ENCODE measurements around the gene PRMT7. TPM values are rescaled to one million over a fixed set of nuclear protein-coding genes. Genes with fewer than 3 reads are reported as not detected.

Gene PRMT7
- total RNA-seq, 1 experiment from 2014 or later = 46.4 TPM

- H3K4me1 ChIP-seq (ENCODE audit: insufficient read depth, low read length) = no peaks in the 10 kb centered on the region
- no peak overlapping the region for H3K4me3 ChIP-seq (ENCODE audit: low read length)
- ChIA-PET POLR2A (ENCODE audit: unreplicated experiment) (no interaction called here), CTCF (no interaction called here)
- intact Hi-C loops (cut with micrococcal nuclease) = no loop called here
- no peaks in the 10 kb centered on the region for H3K9me2 ChIP-seq (replicated peaks; ENCODE audit: low read length)
- H3F3A ChIP-seq (ENCODE audit: low read length, unreplicated experiment) = no peaks in the 10 kb centered on the region
- no peaks in the 10 kb centered on the region for H4K20me1 ChIP-seq (ENCODE audit: low read length)
- H3K36me3 ChIP-seq (ENCODE audit: low read depth, low read length) = no peaks in the 10 kb centered on the region
- H3K27ac ChIP-seq (ENCODE audit: low read length) = no peak overlapping the region
- ATAC-seq = no peak
- H3K27me3 ChIP-seq (ENCODE audit: low read length) = no peaks in the 10 kb centered on the region
- H3K9ac ChIP-seq (ENCODE audit: low read length) = no peak overlapping the region
- H3K4me2 ChIP-seq (ENCODE audit: low read length) = no peak overlapping the region
- no TSS peak for BruUV-seq (replicated peaks)
- no peaks in the 10 kb centered on the region for H3K79me2 ChIP-seq (ENCODE audit: low read length)
- no peak for DNase-seq
- no peaks in the 10 kb centered on the region for H3K9me3 ChIP-seq (ENCODE audit: low read length)
- TF ChIP-seq CTCF (conservative IDR thresholded peaks at IDR 0.05; ENCODE audit: low read depth, low read length) (no peak), EZH2 (IDR thresholded peaks at IDR 0.05; ENCODE audit: low read length, unreplicated experiment) (no peak), EZH2phosphoT487 (IDR thresholded peaks at IDR 0.05; ENCODE audit: borderline replicate concordance, low read length) (no peak)
- no peak overlapping the region for H2AFZ ChIP-seq (ENCODE audit: low read length)
Observed at GRCh38 chr16:68353366-68353765, 42.5 kb downstream of the PRMT7 start.

- Histone ChIP-seq H3K27me3 (ENCODE audit: low read length) (no peaks in the 10 kb centered on the region), H3K4me1 (ENCODE audit: insufficient read depth, low read length) (no peaks in the 10 kb centered on the region), H3K4me2 (ENCODE audit: low read length) (no peak overlapping the region), H3K9me2 (replicated peaks; ENCODE audit: low read length) (no peaks in the 10 kb centered on the region), H3K27ac (ENCODE audit: low read length) (no peak overlapping the region), H3F3A (ENCODE audit: low read length, unreplicated experiment) (no peaks in the 10 kb centered on the region), H3K4me3 (ENCODE audit: low read length) (no peak overlapping the region), H3K9me3 (ENCODE audit: low read length) (no peaks in the 10 kb centered on the region), H3K9ac (ENCODE audit: low read length) (no peak overlapping the region), H2AFZ (ENCODE audit: low read length) (no peak overlapping the region), H3K79me2 (ENCODE audit: low read length) (no peaks in the 10 kb centered on the region), H4K20me1 (ENCODE audit: low read length) (no peaks in the 10 kb centered on the region), H3K36me3 (ENCODE audit: low read depth, low read length) (no peaks in the 10 kb centered on the region)
- no TSS peak for BruUV-seq (replicated peaks)
- no peak for DNase-seq
- no peak for ATAC-seq
- intact Hi-C loops (cut with micrococcal nuclease) = no loop called here
- TF ChIP-seq EZH2 (IDR thresholded peaks at IDR 0.05; ENCODE audit: low read length, unreplicated experiment) (no peak), CTCF (conservative IDR thresholded peaks at IDR 0.05; ENCODE audit: low read depth, low read length) (no peak), EZH2phosphoT487 (IDR thresholded peaks at IDR 0.05; ENCODE audit: borderline replicate concordance, low read length) (no peak)
- CTCF ChIA-PET = no interaction called here
- POLR2A ChIA-PET (ENCODE audit: unreplicated experiment) = interaction anchor here (0.5 kb wide), 1 partner anchor 521 kb away, joined by 4 read pairs; no protein-coding TSS in a partner anchor
Observed at GRCh38 chr16:68354816-68355215, 44.0 kb downstream of the PRMT7 start.

GRCh38 chr16:68355447-68356248, 44.8 kb downstream of the PRMT7 start:
- DNase-seq (no peak), ATAC-seq (no peak)
- intact Hi-C loops (cut with micrococcal nuclease) = no loop called here
- H3K9me2 ChIP-seq (replicated peaks; ENCODE audit: low read length) = no peaks in the 10 kb centered on the region
- ChIA-PET CTCF (no interaction called here), POLR2A (ENCODE audit: unreplicated experiment) (no interaction called here)
- TF ChIP-seq EZH2 (IDR thresholded peaks at IDR 0.05; ENCODE audit: low read length, unreplicated experiment) = no peak
- peak; percentile 33; the same call in 1 of the 2 replicates for TF ChIP-seq CTCF (conservative IDR thresholded peaks at IDR 0.05; ENCODE audit: low read depth, low read length)
- BruUV-seq (replicated peaks) = no TSS peak
- no peaks in the 10 kb centered on the region for H3K36me3 ChIP-seq (ENCODE audit: low read depth, low read length)
- no peak overlapping the region for H3K4me2 ChIP-seq (ENCODE audit: low read length)
- H3F3A ChIP-seq (ENCODE audit: low read length, unreplicated experiment) = no peaks in the 10 kb centered on the region
- no peak overlapping the region for H2AFZ ChIP-seq (ENCODE audit: low read length)
- H3K79me2 ChIP-seq (ENCODE audit: low read length) = no peaks in the 10 kb centered on the region
- H3K4me1 ChIP-seq (ENCODE audit: insufficient read depth, low read length) = no peaks in the 10 kb centered on the region
- H3K9me3 ChIP-seq (ENCODE audit: low read length) = no peaks in the 10 kb centered on the region
- H4K20me1 ChIP-seq (ENCODE audit: low read length) = no peaks in the 10 kb centered on the region
- H3K27me3 ChIP-seq (ENCODE audit: low read length) = no peaks in the 10 kb centered on the region
- H3K27ac ChIP-seq (ENCODE audit: low read length) = no peak overlapping the region
- no peak overlapping the region for H3K4me3 ChIP-seq (ENCODE audit: low read length)
- H3K9ac ChIP-seq (ENCODE audit: low read length) = no peak overlapping the region
